SH-SY5Y (cell line): ENCODE results near the gene BRD1.

Experiments
- GATA2 ChIP-seq: IDR thresholded peaks from 2 replicates; pipeline ENCODE4 v1.6.1; 2011; ENCODE audit warnings: mild to moderate bottlenecking, low read depth, low read length
- GATA3 ChIP-seq: IDR thresholded peaks from 2 replicates; pipeline ENCODE4 v1.6.1; 2011; ENCODE audit warnings: low read depth, mild to moderate bottlenecking, low read length, moderate library complexity

GRCh38 chr22:49727881-49728569 lies 99.6 kb downstream of the BRD1 start:
- TF ChIP-seq GATA2 (no peak), GATA3 (no peak)
